ENCODE measurements around the gene SLC25A10. TPM values are rescaled to one million over a fixed set of nuclear protein-coding genes. Genes with fewer than 3 reads are reported as not detected.

The SLC25A10 gene
- total RNA-seq, 1 donor from 2014 or later = 33.1 TPM

GRCh38 chr17:81687770-81688541, 24.1 kb upstream of the SLC25A10 start:
- DNase-seq (ENCODE audit: low spot score) = no peak

GRCh38 chr17:81688616-81689015, 23.5 kb upstream of the SLC25A10 start:
- DNase-seq (ENCODE audit: low spot score) = no peak

- no peak for DNase-seq (ENCODE audit: low spot score)
Measured at GRCh38 chr17:81690066-81690465, 22.0 kb upstream of the SLC25A10 start.

- DNase-seq (ENCODE audit: low spot score) = no peak
Measured at GRCh38 chr17:81690549-81690948, 21.5 kb upstream of the SLC25A10 start.

GRCh38 chr17:81691196-81691595, 20.9 kb upstream of the SLC25A10 start:
- no peak for DNase-seq (ENCODE audit: low spot score)

GRCh38 chr17:81691608-81692007, 20.5 kb upstream of the SLC25A10 start:
- DNase-seq (ENCODE audit: low spot score) = no peak

GRCh38 chr17:81693509-81694210, 18.4 kb upstream of the SLC25A10 start:
- no peak for DNase-seq (ENCODE audit: low spot score)

- no peak for DNase-seq (ENCODE audit: low spot score)
Measured at GRCh38 chr17:81694810-81695209, 17.3 kb upstream of the SLC25A10 start.

- DNase-seq (ENCODE audit: low spot score) = no peak
Measured at GRCh38 chr17:81695211-81695610, 16.9 kb upstream of the SLC25A10 start.

GRCh38 chr17:81695801-81696200, 16.3 kb upstream of the SLC25A10 start:
- DNase-seq (ENCODE audit: low spot score) = no peak

GRCh38 chr17:81696218-81696941, 15.7 kb upstream of the SLC25A10 start:
- no peak for DNase-seq (ENCODE audit: low spot score)

- DNase-seq (ENCODE audit: low spot score) = no peak
Measured at GRCh38 chr17:81697261-81698044, 14.6 kb upstream of the SLC25A10 start.

- no peak for DNase-seq (ENCODE audit: low spot score)
Measured at GRCh38 chr17:81700353-81701287, 11.5 kb upstream of the SLC25A10 start.

GRCh38 chr17:81701288-81702071, 10.6 kb upstream of the SLC25A10 start:
- DNase-seq (ENCODE audit: low spot score) = no peak

- DNase-seq (ENCODE audit: low spot score) = peak; percentile 93
Measured at GRCh38 chr17:81702934-81703746, 8.9 kb upstream of the SLC25A10 start, which contains the start of gene MRPL12. Gene MRPL12 (plus strand): TSS chr17:81703367. CDS start chr17:81703502, 135 bp downstream.

- DNase-seq (ENCODE audit: low spot score) = no peak
Measured at GRCh38 chr17:81703747-81704654, 8.1 kb upstream of the SLC25A10 start.

GRCh38 chr17:81705518-81706231, 6.4 kb upstream of the SLC25A10 start:
- DNase-seq (ENCODE audit: low spot score) = no peak

All from ureter (tissue), 1 donor.